HG03575 (cell line): ENCODE measurements around the gene GFRA4.

Source experiments
- ATAC-seq: cut with Tn5 transposase; IDR thresholded peaks from one replicate; pipeline ENCODE4 v1.9.1; 2021; ENCODE audit not compliant: unreplicated experiment, insufficient number of reproducible peaks, low FRiP score; ENCODE audit errors: extremely low read depth

The GFRA4 gene

GRCh38 chr20:3660262-3661059, 2.7 kb downstream of the GFRA4 start:
- no peak for ATAC-seq

- ATAC-seq, result no peak
Measured at GRCh38 chr20:3659492-3660261, 3.5 kb downstream of the GFRA4 start.

- peak; percentile 82 for ATAC-seq
Measured at GRCh38 chr20:3658716-3659491, 4.3 kb downstream of the GFRA4 start.

- no peak for ATAC-seq
Measured at GRCh38 chr20:3658019-3658715, 5.0 kb downstream of the GFRA4 start.

GRCh38 chr20:3655131-3655405, 8.1 kb downstream of the GFRA4 start:
- ATAC-seq, result no peak

GRCh38 chr20:3654326-3655130, 8.7 kb downstream of the GFRA4 start:
- ATAC-seq, result no peak

GRCh38 chr20:3653921-3654320, 9.3 kb downstream of the GFRA4 start:
- ATAC-seq, result no peak

GRCh38 chr20:3652676-3653596, 10.3 kb downstream of the GFRA4 start:
- ATAC-seq, result no peak

- ATAC-seq, result no peak
Measured at GRCh38 chr20:3652221-3652620, 11.0 kb downstream of the GFRA4 start.

- no peak for ATAC-seq
Measured at GRCh38 chr20:3651204-3651962, 11.8 kb downstream of the GFRA4 start.

- ATAC-seq, result no peak
Measured at GRCh38 chr20:3648951-3649350, 14.2 kb downstream of the GFRA4 start.

- no peak for ATAC-seq
Measured at GRCh38 chr20:3647473-3647872, 15.7 kb downstream of the GFRA4 start.

GRCh38 chr20:3646651-3647050, 16.5 kb downstream of the GFRA4 start:
- no peak for ATAC-seq

GRCh38 chr20:3646067-3646440, 17.1 kb downstream of the GFRA4 start:
- ATAC-seq, result no peak

GRCh38 chr20:3645309-3646066, 17.7 kb downstream of the GFRA4 start:
- no peak for ATAC-seq

- ATAC-seq, result no peak
Measured at GRCh38 chr20:3640259-3640658, 22.9 kb downstream of the GFRA4 start.
